Left ventricle myocardium superior (tissue), 1 donor: Measurements from ENCODE around the gene CIAO2B. TPM values are rescaled to one million over a fixed set of nuclear protein-coding genes. Genes with fewer than 3 reads are reported as not detected.

Source experiments
- ATAC-seq: fragments of 200-7000 bp; cut with Tn5 transposase; one replicate; pipeline ENCODE4 v1.9.1; 2020; ENCODE audit warnings: mild to moderate bottlenecking, moderate library complexity
- DNase-seq: peaks from one replicate; pipeline ENCODE4 v3.0.0-alpha.2; 2020
- intact Hi-C: fragments of 100-400 bp; cut with micrococcal nuclease; formaldehyde crosslinking; loops from one replicate; pipeline ENCODE4 v1.11.0; 2022
- total RNA-seq: library from RNA; stranded (reverse); fragmentation: NEBNext Ultra II Directional; extraction: Animal tissue kit (Norgen Biotek cat#: 25700); gene quantifications from one replicate; pipeline ENCODE4 v1.2.1, GENCODE V29; 2021
- donor health status: DM: no; HTN: yes; CAD: no; lungs with severe emphysema.

The CIAO2B gene
- total RNA-seq, 1 donor from 2014 or later = 114 TPM

GRCh38 chr16:66925322-66925840, 8.8 kb downstream of the CIAO2B start, which contains the start of gene RRAD:
Gene RRAD (minus strand): TSS chr16:66925535. CDS start chr16:66925179, 356 bp downstream.
- DNase-seq (peak; percentile 81), ATAC-seq (peak; percentile 52)
- intact Hi-C loops = no loop called here

- intact Hi-C loops = no loop called here
- peak; percentile 78 for DNase-seq
- peak; percentile 19 for ATAC-seq
These were observed 9.5 kb downstream of the CIAO2B start for GRCh38 chr16:66924527-66925321.

- ATAC-seq (peak; percentile 1), DNase-seq (no peak)
- intact Hi-C loops = no loop called here
These were observed 10.3 kb downstream of the CIAO2B start for GRCh38 chr16:66923866-66924265.

GRCh38 chr16:66923247-66923731, 10.9 kb downstream of the CIAO2B start:
- intact Hi-C loops = no loop called here
- ATAC-seq (peak; percentile 20), DNase-seq (peak; percentile 80)

GRCh38 chr16:66921729-66922450, 12.3 kb downstream of the CIAO2B start:
- no peak for ATAC-seq
- intact Hi-C loops = no loop called here
- DNase-seq = no peak

- intact Hi-C loops = no loop called here
- DNase-seq (no peak), ATAC-seq (peak; percentile 28)
These were observed 13.1 kb downstream of the CIAO2B start for GRCh38 chr16:66920924-66921680.

GRCh38 chr16:66920299-66920590, 14.0 kb downstream of the CIAO2B start:
- intact Hi-C loops = no loop called here
- DNase-seq (no peak), ATAC-seq (no peak)

GRCh38 chr16:66919569-66920298, 14.5 kb downstream of the CIAO2B start:
- DNase-seq (no peak), ATAC-seq (peak; percentile 1)
- intact Hi-C loops = no loop called here

- DNase-seq (no peak), ATAC-seq (peak; percentile 6)
- intact Hi-C loops = no loop called here
These were observed 15.2 kb downstream of the CIAO2B start, which contains the start of gene CDH16 for GRCh38 chr16:66918803-66919568. Gene CDH16 (minus strand): TSS chr16:66918885. CDS start chr16:66918065, 820 bp downstream.

- ATAC-seq (no peak), DNase-seq (no peak)
- intact Hi-C loops = no loop called here
These were observed 15.8 kb downstream of the CIAO2B start for GRCh38 chr16:66918355-66918754.

- intact Hi-C loops = no loop called here
- DNase-seq = no peak
- no peak for ATAC-seq
These were observed 16.5 kb downstream of the CIAO2B start for GRCh38 chr16:66917741-66918140.

GRCh38 chr16:66916518-66916917, 17.7 kb downstream of the CIAO2B start:
- ATAC-seq (no peak), DNase-seq (no peak)
- intact Hi-C loops = no loop called here

- intact Hi-C loops = no loop called here
- no peak for ATAC-seq
- peak; percentile 15 for DNase-seq
These were observed 19.2 kb downstream of the CIAO2B start for GRCh38 chr16:66915041-66915440.

GRCh38 chr16:66914541-66914940, 19.7 kb downstream of the CIAO2B start:
- intact Hi-C loops = no loop called here
- ATAC-seq = no peak
- peak; percentile 3 for DNase-seq

GRCh38 chr16:66913711-66914110, 20.5 kb downstream of the CIAO2B start:
- DNase-seq (peak; percentile 11), ATAC-seq (no peak)
- intact Hi-C loops = no loop called here

- intact Hi-C loops = no loop called here
- ATAC-seq (no peak), DNase-seq (peak; percentile 24)
These were observed 21.1 kb downstream of the CIAO2B start for GRCh38 chr16:66913081-66913480.

- intact Hi-C loops = no loop called here
- DNase-seq = no peak
- ATAC-seq = no peak
These were observed 22.4 kb downstream of the CIAO2B start for GRCh38 chr16:66911801-66912200.

- ATAC-seq = no peak
- intact Hi-C loops = no loop called here
- DNase-seq = no peak
These were observed 23.1 kb downstream of the CIAO2B start for GRCh38 chr16:66911112-66911511.
